K562 (cell line): ENCODE measurements around the gene WDFY2. TPM values are rescaled to one million over a fixed set of nuclear protein-coding genes. Genes with fewer than 3 reads are reported as not detected.

Experiments used
- ATAC-seq: fragments of 200-7000 bp; cut with Tn5 transposase; 3 replicates; pipeline ENCODE4 v1.9.1; 2020; ENCODE audit warnings: moderate library complexity
- BruUV-seq: library from RNA; stranded (reverse); fragments of 400-500 nt; replicated peaks from 2 replicates; lab custom pipeline; 2021; lab: Mats Ljungman, UMichigan
- CTCF ChIA-PET: fragments of 300-600 bp; formaldehyde crosslinking; extraction: SDS; loops from one replicate; lab custom pipeline; 2021; ENCODE audit warnings: low intra/inter-chr PET ratio; lab: Yijun Ruan, JAX
- POLR2A ChIA-PET: fragments of 300-600, 350-650 bp; sonication (Branson Sonifier 250); formaldehyde crosslinking; extraction: SDS; loops from one replicate; lab custom pipeline; 2021; ENCODE audit warnings: antibody characterized with exemption, inconsistent platforms; lab: Yijun Ruan, JAX
- DNase-seq, 4 experiments: peaks; one replicate each; pipeline versions ENCODE4 v3.0.0 to v3.0.0-alpha.2; 2011 to 2018; ENCODE audit warnings: low spot score in 3 of 4, mixed read lengths in 3 of 4; ENCODE audit errors: extremely low read depth in 1 of 4
- FAIRE-seq: peaks from 2 replicates; lab custom pipeline; 2011; peaks lifted over from hg19 to GRCh38; lab: Jason Lieb, UNC
- H2AFZ ChIP-seq: 2 replicates; pipeline ENCODE4 v1.6.0; 2011; ENCODE audit warnings: low read depth, low read length, control low read depth, inconsistent platforms
- H3K27ac ChIP-seq: fragments of 200-600 bp; 3 replicates; pipeline ENCODE4 v1.8.0; 2011; ENCODE audit warnings: low read depth, mild to moderate bottlenecking, control low read depth, inconsistent platforms, low read length, moderate library complexity, mixed read lengths; ENCODE audit errors: extremely low read depth
- H3K27me3 ChIP-seq, 2 experiments: fragments of 300-600 bp in 1 of 2; 2 replicates in 1 of 2; 3 replicates in 1 of 2; pipeline versions ENCODE4 v1.6.0 to v1.8.0; 2011; ENCODE audit warnings: inconsistent platforms in 2 of 2, low read length in 2 of 2, mild to moderate bottlenecking in 1 of 2, mixed read lengths in 1 of 2, moderate library complexity in 1 of 2; ENCODE audit not compliant: control insufficient read depth in 2 of 2, insufficient read depth in 2 of 2
- H3K36me3 ChIP-seq: fragments of 300-600 bp; 3 replicates; pipeline ENCODE4 v1.8.0; 2011; ENCODE audit warnings: mild to moderate bottlenecking, low read length, inconsistent platforms; ENCODE audit not compliant: control insufficient read depth, insufficient read depth
- H3K4me1 ChIP-seq, 2 experiments: fragments of 200-600 bp in 1 of 2; replicated peaks in 1 of 2; 2 replicates in 1 of 2; 3 replicates in 1 of 2; pipeline versions ENCODE4 v1.5.1 to v1.8.0; 2011; ENCODE audit warnings: inconsistent platforms in 2 of 2, low read length in 2 of 2, mild to moderate bottlenecking in 1 of 2, mixed read lengths in 1 of 2, moderate library complexity in 1 of 2; ENCODE audit not compliant: control insufficient read depth in 2 of 2, insufficient read depth in 2 of 2
- H3K4me2 ChIP-seq: 2 replicates; pipeline ENCODE4 v1.6.1; 2011; ENCODE audit warnings: low read length, control low read depth, inconsistent platforms, mixed read lengths; ENCODE audit not compliant: insufficient read depth
- H3K4me3 ChIP-seq: fragments of 200-600 bp; sonication (generic), shearing (Covaris generic); 2 replicates; pipeline ENCODE4 v1.5.1; 2016; ENCODE audit warnings: control low read depth, inconsistent platforms
- H3K79me2 ChIP-seq: fragments of 200-600 bp; 3 replicates; pipeline ENCODE4 v1.8.0; 2011; ENCODE audit warnings: low read length, inconsistent platforms; ENCODE audit not compliant: control insufficient read depth, insufficient read depth
- H3K9ac ChIP-seq, 2 experiments: 2 replicates each; pipeline versions ENCODE4 v1.6.0 to v1.6.1; 2011; ENCODE audit warnings: low read depth in 2 of 2, low read length in 2 of 2, control low read depth in 1 of 2, inconsistent platforms in 1 of 2, mild to moderate bottlenecking in 1 of 2, mixed read lengths in 1 of 2; ENCODE audit not compliant: insufficient read depth in 1 of 2
- H3K9me1 ChIP-seq: one replicate; pipeline ENCODE4 v1.6.0; 2011; ENCODE audit warnings: inconsistent platforms, mild to moderate bottlenecking, low read length, moderate library complexity; ENCODE audit not compliant: control insufficient read depth, insufficient read depth
- H3K9me3 ChIP-seq: replicated peaks from 2 replicates; pipeline ENCODE4 v1.5.1; 2011; ENCODE audit warnings: low read depth, low read length, inconsistent platforms; ENCODE audit not compliant: control insufficient read depth, insufficient read depth
- H4K20me1 ChIP-seq: replicated peaks from 2 replicates; pipeline ENCODE4 v1.6.1; 2011; ENCODE audit warnings: low read length, inconsistent platforms, mixed read lengths; ENCODE audit not compliant: control insufficient read depth, insufficient read depth
- ERF ChIP-seq: fragments of 450-650 bp; formaldehyde crosslinking; IDR thresholded peaks from 2 replicates; pipeline ENCODE4 v1.4.0; 2020; ENCODE audit warnings: mild to moderate bottlenecking, mixed read lengths
- NEUROD1 ChIP-seq: fragments of 150-350 bp; IDR thresholded peaks from 2 replicates; pipeline ENCODE4 v1.6.1; 2014; ENCODE audit warnings: borderline replicate concordance, low read length, low read depth; ENCODE audit not compliant: partially characterized antibody
- SP1 ChIP-seq: sonication (generic); formaldehyde crosslinking; IDR thresholded peaks from 2 replicates; pipeline ENCODE4 v1.8.1; 2022; ENCODE audit warnings: mild to moderate bottlenecking, missing genetic modification reagents
- ZNF398 ChIP-seq: fragments of 250-450 bp; sonication (Bioruptor Pico); IDR thresholded peaks from 2 replicates; pipeline ENCODE4 v1.8.0; 2021; ENCODE audit warnings: moderate library complexity, mild to moderate bottlenecking, inconsistent platforms
- WGBS: fragments of 100-300 bp; shearing (Covaris generic); methylation state at CpG from one replicate; pipeline ENCODE4 v1.1.6; 2016; ENCODE audit warnings: low coverage, mixed read lengths; ENCODE audit not compliant: insufficient coverage; ENCODE audit errors: missing lambda C conversion rate; 5-methylcytosine and 5-hydroxymethylcytosine counted together
- in situ Hi-C: fragments of 300-500 bp; cut with MboI; formaldehyde crosslinking; loops from 4 replicates; pipeline ENCODE4 v1.15.0; 2018; ENCODE audit warnings: inconsistent platforms, mixed read lengths
- intact Hi-C: fragments of 100-400 bp; cut with micrococcal nuclease; formaldehyde crosslinking; loops from 2 replicates; pipeline ENCODE4 v1.14.2; 2022
- polyA plus RNA-seq, 8 experiments: library from polyadenylated mRNA; depleted of rRNA in 4 of 8; stranded (reverse) in 5 of 8; unstranded in 3 of 8; fragments of >200 nt; fragmentation: Nextera tagmentation in 2 of 8; fragmentation: Illumina TruSeq in 1 of 8; extraction: Ambion mirVana in 2 of 8; extraction: Trizol in 1 of 8; gene quantifications; 2 replicates each; pipeline versions ENCODE4 v1.2.1 to v1.2.3, GENCODE V29; 2011 to 2014; ENCODE audit warnings: inconsistent platforms in 1 of 8, missing spikeins in 1 of 8
- total RNA-seq, 7 experiments: library from RNA; depleted of rRNA in 6 of 7; stranded (reverse); fragments of >200 nt in 6 of 7; fragmentation: Illumina TruSeq in 2 of 7; extraction: Trizol in 2 of 7; gene quantifications; 2 replicates each; pipeline versions ENCODE4 v1.2.1 to v1.2.3, GENCODE V29; 2011 to 2021; ENCODE audit warnings: low replicate concordance in 1 of 7
- TF ChIP-seq, protein P1 (sequence below): fragments of 250-450 bp; sonication (Bioruptor Pico); IDR thresholded peaks from 2 replicates; pipeline ENCODE4 v1.5.1; 2021; ENCODE audit warnings: mild to moderate bottlenecking
- TF ChIP-seq, protein P2 (sequence below): fragments of 150-350 bp; conservative IDR thresholded peaks from 2 replicates; pipeline ENCODE4 v1.6.1; 2014; ENCODE audit warnings: low read length

The WDFY2 gene
- total and polyA plus RNA-seq, 9 of the 15 experiments (the other 6 are each of a cell fraction or from before 2014, with no cell fraction given): 0.66 to 6.4 (median 4.4) TPM

DNA sequence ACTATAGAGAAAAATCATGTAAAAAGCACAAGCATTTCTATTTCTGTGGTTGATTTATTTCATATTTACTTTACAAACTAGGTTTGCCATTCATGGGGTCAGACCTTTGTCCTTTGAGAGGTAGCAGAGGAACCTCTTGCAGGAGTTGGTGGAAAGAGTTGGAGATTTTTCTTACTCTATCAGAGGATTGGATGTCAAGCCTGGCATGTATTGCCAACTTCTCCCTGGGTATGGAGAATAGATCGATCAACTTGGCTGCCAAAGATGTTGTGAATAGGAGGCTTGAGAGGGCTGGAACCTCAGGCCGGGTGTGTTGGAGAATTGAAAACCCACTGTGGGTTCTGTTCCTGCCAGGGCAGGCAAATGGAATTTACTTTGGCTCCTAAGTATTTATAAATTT lies 81.2 kb downstream of the WDFY2 start:
- Histone ChIP-seq H3K27me3 (no peaks in the 10 kb centered on the region), H3K9me1 (no peaks in the 10 kb centered on the region), H3K9me3 (no peaks in the 10 kb centered on the region), H3K36me3 (no peaks in the 10 kb centered on the region; the same call in 2 of the 3 replicates), H3K79me2 (no peaks in the 10 kb centered on the region), H3K27ac (no peak overlapping the region), H3K4me2 (no peak overlapping the region), H2AFZ (no peak overlapping the region), H4K20me1 (no peaks in the 10 kb centered on the region), H3K9ac (no peak overlapping the region), H3K4me1 (peaks cover 0 to 10% of the 10 kb centered on the region in 2 experiments; a peak in 2 of 5 replicates), H3K4me3 (no peak overlapping the region)
- ATAC-seq: no peak
- no peak for DNase-seq
- no peak for FAIRE-seq
- in situ Hi-C loops (no loop called here), intact Hi-C loops (no loop called here)
- ChIA-PET CTCF (no interaction called here), POLR2A (interaction anchor here (1.0 kb wide), 1 partner anchor 8 kb away, joined by 3 read pairs; no protein-coding TSS in a partner anchor)
- no TSS peak for BruUV-seq
- TF ChIP-seq ZNF398 (CRISPR knock-in tag) (no peak), NEUROD1 (no peak), ERF (CRISPR knock-in tag) (no peak), SP1 (no peak)
- TF ChIP-seq, protein P1, sequence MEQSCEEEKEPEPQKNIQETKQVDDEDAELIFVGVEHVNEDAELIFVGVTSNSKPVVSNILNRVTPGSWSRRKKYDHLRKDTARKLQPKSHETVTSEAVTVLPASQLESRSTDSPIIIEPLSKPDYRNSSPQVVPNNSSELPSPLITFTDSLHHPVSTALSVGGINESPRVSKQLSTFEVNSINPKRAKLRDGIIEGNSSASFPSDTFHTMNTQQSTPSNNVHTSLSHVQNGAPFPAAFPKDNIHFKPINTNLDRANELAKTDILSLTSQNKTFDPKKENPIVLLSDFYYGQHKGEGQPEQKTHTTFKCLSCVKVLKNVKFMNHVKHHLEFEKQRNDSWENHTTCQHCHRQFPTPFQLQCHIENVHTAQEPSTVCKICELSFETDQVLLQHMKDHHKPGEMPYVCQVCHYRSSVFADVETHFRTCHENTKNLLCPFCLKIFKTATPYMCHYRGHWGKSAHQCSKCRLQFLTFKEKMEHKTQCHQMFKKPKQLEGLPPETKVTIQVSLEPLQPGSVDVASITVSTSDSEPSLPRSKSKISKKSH (CRISPR knock-in tag): no peak
- TF ChIP-seq, protein P2, sequence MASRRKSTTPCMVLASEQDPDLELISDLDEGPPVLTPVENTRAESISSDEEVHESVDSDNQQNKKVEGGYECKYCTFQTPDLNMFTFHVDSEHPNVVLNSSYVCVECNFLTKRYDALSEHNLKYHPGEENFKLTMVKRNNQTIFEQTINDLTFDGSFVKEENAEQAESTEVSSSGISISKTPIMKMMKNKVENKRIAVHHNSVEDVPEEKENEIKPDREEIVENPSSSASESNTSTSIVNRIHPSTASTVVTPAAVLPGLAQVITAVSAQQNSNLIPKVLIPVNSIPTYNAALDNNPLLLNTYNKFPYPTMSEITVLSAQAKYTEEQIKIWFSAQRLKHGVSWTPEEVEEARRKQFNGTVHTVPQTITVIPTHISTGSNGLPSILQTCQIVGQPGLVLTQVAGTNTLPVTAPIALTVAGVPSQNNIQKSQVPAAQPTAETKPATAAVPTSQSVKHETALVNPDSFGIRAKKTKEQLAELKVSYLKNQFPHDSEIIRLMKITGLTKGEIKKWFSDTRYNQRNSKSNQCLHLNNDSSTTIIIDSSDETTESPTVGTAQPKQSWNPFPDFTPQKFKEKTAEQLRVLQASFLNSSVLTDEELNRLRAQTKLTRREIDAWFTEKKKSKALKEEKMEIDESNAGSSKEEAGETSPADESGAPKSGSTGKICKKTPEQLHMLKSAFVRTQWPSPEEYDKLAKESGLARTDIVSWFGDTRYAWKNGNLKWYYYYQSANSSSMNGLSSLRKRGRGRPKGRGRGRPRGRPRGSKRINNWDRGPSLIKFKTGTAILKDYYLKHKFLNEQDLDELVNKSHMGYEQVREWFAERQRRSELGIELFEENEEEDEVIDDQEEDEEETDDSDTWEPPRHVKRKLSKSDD: no peak
- 57% methylated on average over 2 of the region's 2 CpGs for WGBS
